Type B pancreatic cell (in vitro differentiated cells): Measurements from ENCODE around the gene RTN4. TPM values are rescaled to one million over a fixed set of nuclear protein-coding genes. Genes with fewer than 3 reads are reported as not detected.
A peak's percentile ranks its signal among the peaks of the same experiment; 100 is the strongest.

Experiments used
- DNase-seq: peaks from one replicate; pipeline ENCODE4 v3.0.0; 2021; ENCODE audit warnings: mixed read lengths; ENCODE audit not compliant: unreplicated experiment; ENCODE audit errors: extremely low spot score
- H3K27ac Mint-ChIP-seq: 2 replicates; pipeline ENCODE4 v1.8.0; 2021; ENCODE audit warnings: mild to moderate bottlenecking, mixed read lengths
- H3K27me3 Mint-ChIP-seq: 2 replicates; pipeline ENCODE4 v1.8.0; 2021; ENCODE audit warnings: mixed read lengths
- H3K36me3 Mint-ChIP-seq: 2 replicates; pipeline ENCODE4 v1.8.0; 2021; ENCODE audit warnings: mixed read lengths
- H3K4me1 Mint-ChIP-seq: one replicate; pipeline ENCODE4 v1.8.0; 2021; ENCODE audit warnings: mixed read lengths; ENCODE audit not compliant: unreplicated experiment
- H3K4me3 Mint-ChIP-seq: 2 replicates; pipeline ENCODE4 v1.8.0; 2021; ENCODE audit warnings: mild to moderate bottlenecking, mixed read lengths
- H3K9me3 Mint-ChIP-seq: 2 replicates; pipeline ENCODE4 v1.8.0; 2021; ENCODE audit warnings: mixed read lengths
- CTCF ChIP-seq: fragments of 200-600 bp; sonication (generic); conservative IDR thresholded peaks from 2 replicates; pipeline ENCODE4 v1.5.0; 2021; ENCODE audit warnings: antibody characterized with exemption, mild to moderate bottlenecking
- total RNA-seq: library from RNA; stranded (reverse); gene quantifications from 2 replicates; pipeline ENCODE4 v1.2.1, GENCODE V29; 2021; ENCODE audit warnings: low replicate concordance

RTN4 gene
- total RNA-seq, 1 donor from 2014 or later = 187 TPM

- no peaks in the 10 kb centered on the region for H3K9me3 Mint-ChIP-seq
- H3K36me3 Mint-ChIP-seq = no peaks in the 10 kb centered on the region
- H3K4me3 Mint-ChIP-seq = no peak overlapping the region
- peak overlapping the region; percentile 70 for H3K27ac Mint-ChIP-seq
- H3K27me3 Mint-ChIP-seq = no peaks in the 10 kb centered on the region
- H3K4me1 Mint-ChIP-seq = no peaks in the 10 kb centered on the region
- DNase-seq = no peak
- no peak for TF ChIP-seq CTCF
Observed at GRCh38 chr2:55087936-55088335, 37.7 kb upstream of the RTN4 start.

DNA sequence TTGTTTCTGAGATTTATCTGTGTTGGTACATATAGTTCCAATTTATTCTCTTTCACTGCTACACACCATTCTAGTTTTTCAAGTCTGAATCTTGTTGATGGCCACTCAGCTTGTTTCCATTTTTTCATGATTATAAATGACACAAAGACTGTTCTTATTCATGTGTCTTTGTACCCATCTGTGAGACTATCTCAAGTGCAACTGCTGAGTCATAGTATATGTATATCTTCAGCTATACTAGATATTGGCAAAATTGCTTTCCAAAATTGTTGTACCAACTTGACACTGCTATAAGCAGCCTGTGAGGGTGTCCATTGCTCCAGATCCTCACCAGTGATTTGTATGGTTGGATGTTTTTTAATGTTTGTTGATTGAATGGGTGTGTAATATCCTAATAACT is 37.2 kb upstream of the RTN4 start:
- no peaks in the 10 kb centered on the region for H3K9me3 Mint-ChIP-seq
- peak overlapping the region; percentile 7 for H3K4me3 Mint-ChIP-seq
- H3K36me3 Mint-ChIP-seq = no peaks in the 10 kb centered on the region
- no peak for DNase-seq
- H3K27ac Mint-ChIP-seq = peak overlapping the region; percentile 70
- no peaks in the 10 kb centered on the region for H3K27me3 Mint-ChIP-seq
- no peak for TF ChIP-seq CTCF
- H3K4me1 Mint-ChIP-seq = no peaks in the 10 kb centered on the region

DNA sequence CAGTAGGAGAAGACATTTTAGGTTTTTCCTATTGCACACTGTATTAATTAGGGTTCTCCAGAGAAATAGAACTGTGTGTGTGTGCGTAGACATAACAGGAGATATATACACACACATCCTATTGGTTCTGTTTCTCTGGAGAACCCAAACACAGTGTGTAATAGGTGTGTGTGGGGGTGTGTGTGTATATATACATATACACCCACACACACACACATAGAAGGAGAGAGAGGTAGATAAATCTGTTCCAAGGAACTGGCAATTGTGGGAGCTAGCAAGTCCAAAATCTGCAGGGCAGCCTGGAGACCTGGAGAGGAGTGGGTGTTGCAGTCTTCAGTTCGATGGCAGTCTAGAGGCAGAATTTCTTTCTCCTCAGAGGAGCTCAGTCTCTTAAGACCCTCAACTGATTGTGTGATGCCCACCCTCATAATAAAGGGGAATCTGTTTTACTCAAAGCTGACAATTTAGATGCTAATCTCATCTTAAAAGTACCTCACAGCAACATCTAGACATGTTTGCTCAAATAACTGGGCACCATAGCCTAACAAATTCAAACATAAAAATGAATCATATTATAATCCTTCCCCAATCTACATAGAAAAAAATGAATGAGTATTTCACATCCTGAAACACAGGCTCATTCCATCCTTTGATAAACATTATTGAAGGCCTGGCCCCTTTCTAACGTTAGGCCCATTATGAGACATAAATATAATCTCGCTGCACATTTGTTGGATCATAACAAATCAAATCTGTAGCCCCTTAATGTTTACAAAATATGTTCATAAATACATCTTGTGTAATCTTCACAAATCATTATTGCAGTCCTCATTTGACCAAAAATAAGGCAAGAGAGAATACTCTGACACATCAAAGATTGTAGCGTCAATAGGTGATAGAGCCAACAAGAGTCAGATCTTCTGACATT is 35.1 kb upstream of the RTN4 start:
- DNase-seq = no peak
- no peak overlapping the region for H3K4me3 Mint-ChIP-seq
- H3K27me3 Mint-ChIP-seq = no peaks in the 10 kb centered on the region
- H3K9me3 Mint-ChIP-seq = no peaks in the 10 kb centered on the region
- H3K4me1 Mint-ChIP-seq = no peaks in the 10 kb centered on the region
- H3K27ac Mint-ChIP-seq = no peak overlapping the region
- TF ChIP-seq CTCF = no peak
- H3K36me3 Mint-ChIP-seq = no peaks in the 10 kb centered on the region

DNA sequence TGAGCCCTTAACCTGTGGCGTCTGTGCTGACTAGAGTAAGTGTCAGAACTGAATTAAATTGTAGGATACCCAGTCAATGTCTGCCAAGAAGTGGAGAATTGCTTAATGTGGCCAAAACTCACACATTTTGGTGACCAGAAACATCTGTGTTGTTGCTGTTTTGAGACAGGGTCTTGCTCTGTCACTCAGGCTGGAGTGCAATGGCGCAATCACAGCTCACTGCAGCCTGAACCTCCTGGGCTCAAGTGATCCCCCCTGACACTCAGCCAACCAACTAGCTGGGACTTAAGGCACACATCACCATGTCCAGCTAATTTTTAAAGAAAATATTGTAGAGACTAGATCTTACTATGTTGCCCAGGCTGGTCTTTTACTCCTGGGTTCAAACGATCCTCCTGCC is 34.4 kb upstream of the RTN4 start:
- no peak for TF ChIP-seq CTCF
- H3K27ac Mint-ChIP-seq = no peak overlapping the region
- H3K9me3 Mint-ChIP-seq = no peaks in the 10 kb centered on the region
- H3K36me3 Mint-ChIP-seq = no peaks in the 10 kb centered on the region
- no peak overlapping the region for H3K4me3 Mint-ChIP-seq
- DNase-seq = no peak
- no peaks in the 10 kb centered on the region for H3K27me3 Mint-ChIP-seq
- no peaks in the 10 kb centered on the region for H3K4me1 Mint-ChIP-seq

DNA sequence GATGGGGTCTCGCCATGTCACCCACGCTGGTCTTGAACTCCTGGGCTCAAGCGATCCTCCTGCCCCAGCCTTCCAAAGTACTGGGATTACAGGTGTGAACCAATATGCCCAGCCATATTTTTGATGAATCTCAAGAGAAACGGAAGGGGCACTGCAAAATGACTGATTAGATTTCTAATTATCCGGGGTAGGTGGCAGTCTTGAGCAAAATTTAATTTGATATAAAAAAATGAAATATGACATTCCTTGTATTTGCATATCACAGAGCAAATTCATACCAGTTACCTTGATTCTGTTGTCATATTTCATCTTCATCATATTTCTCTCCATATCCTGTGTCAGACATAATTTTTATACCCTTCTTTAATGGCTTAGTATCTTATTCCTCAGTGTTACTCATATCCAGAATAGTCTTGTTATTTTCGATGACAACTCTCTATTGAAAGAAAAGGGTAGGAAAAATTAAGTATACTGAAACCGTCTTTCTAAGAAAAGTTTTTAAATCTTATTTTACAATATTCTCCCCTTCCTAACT is 30.0 kb upstream of the RTN4 start:
- H3K9me3 Mint-ChIP-seq = peaks cover 5% of the 10 kb centered on the region
- no peak for TF ChIP-seq CTCF
- no peaks in the 10 kb centered on the region for H3K27me3 Mint-ChIP-seq
- H3K36me3 Mint-ChIP-seq = no peaks in the 10 kb centered on the region
- no peak for DNase-seq
- no peaks in the 10 kb centered on the region for H3K4me1 Mint-ChIP-seq
- no peak overlapping the region for H3K4me3 Mint-ChIP-seq
- no peak overlapping the region for H3K27ac Mint-ChIP-seq
